K562 (cell line): ENCODE data around the gene CITED1.

Experiments used
- EP300 ChIP-seq: IDR thresholded peaks from 2 replicates; pipeline ENCODE4 v1.6.1; 2012; ENCODE audit warnings: low read length, improper control_type of control experiment
- NCOA1 ChIP-seq: fragments of 450-650 bp; IDR thresholded peaks from 2 replicates; pipeline ENCODE4 v1.6.1; 2016; ENCODE audit warnings: low read depth
- STAT5A ChIP-seq: IDR thresholded peaks from 2 replicates; pipeline ENCODE4 v1.6.1; 2012; ENCODE audit warnings: low read length, inconsistent platforms, borderline replicate concordance
- ZNF311 ChIP-seq: fragments of 250-450 bp; sonication (Bioruptor Pico); IDR thresholded peaks from 2 replicates; pipeline ENCODE4 v1.4.0; 2020; ENCODE audit warnings: mild to moderate bottlenecking, moderate library complexity
- TF ChIP-seq, protein P1 (sequence below): sonication (generic); formaldehyde crosslinking; IDR thresholded peaks from 2 replicates; pipeline ENCODE4 v1.9.0; 2022; ENCODE audit warnings: mild to moderate bottlenecking, missing genetic modification reagents

- TF ChIP-seq, protein P1, sequence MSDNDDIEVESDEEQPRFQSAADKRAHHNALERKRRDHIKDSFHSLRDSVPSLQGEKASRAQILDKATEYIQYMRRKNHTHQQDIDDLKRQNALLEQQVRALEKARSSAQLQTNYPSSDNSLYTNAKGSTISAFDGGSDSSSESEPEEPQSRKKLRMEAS (CRISPR knock-in tag): no peak
- TF ChIP-seq ZNF311 (CRISPR knock-in tag): no peak
- TF ChIP-seq NCOA1: no peak
- TF ChIP-seq EP300: no peak
- no peak for TF ChIP-seq STAT5A
These were observed 32.8 kb downstream of the CITED1 start for GRCh38 chrX:72272868-72273267.
